ENCODE data around the gene OSBPL8. TPM values are rescaled to one million over a fixed set of nuclear protein-coding genes. Genes with fewer than 3 reads are reported as not detected.

Gene OSBPL8
- total and polyA plus RNA-seq, 4 donors: 8.6 to 114 (median 53.3) TPM

- no peaks in the 10 kb centered on the region for H3K9me3 ChIP-seq (ENCODE audit: control insufficient read depth in 4 of 4, insufficient read depth in 3 of 4, low read length in 3 of 4)
- DNase-seq: no peak
- no peak overlapping the region for H3K9ac ChIP-seq (ENCODE audit: insufficient read depth in 1 of 2, low read length in 2 of 2)
- H3K27ac ChIP-seq (ENCODE audit: low read depth in 1 of 2, low read length in 1 of 2): peak overlapping the region in 1 of 2 donors; percentile 12
- 96 to 97% methylated on average over 3 of the region's 3 CpGs for WGBS, 2 donors
- H3K4me1 ChIP-seq (ENCODE audit: control insufficient read depth in 5 of 5, insufficient read depth in 5 of 5, low read length in 5 of 5): peaks cover 0 to 9% (median 0%) of the 10 kb centered on the region in 5 donors
- peaks cover 0 to 10% (median 2%) of the 10 kb centered on the region in 4 donors for H3K36me3 ChIP-seq (ENCODE audit: control insufficient read depth in 4 of 4, insufficient read depth in 4 of 4, low read length in 4 of 4)
- ATAC-seq (ENCODE audit: insufficient read depth, low FRiP score): no peak
- no peak for TF ChIP-seq CTCF (IDR thresholded peaks at IDR 0.05; ENCODE audit: control extremely low read depth, extremely low read depth)
- no peaks in the 10 kb centered on the region for H3K27me3 ChIP-seq (ENCODE audit: control insufficient read depth in 3 of 3, insufficient read depth in 3 of 3, low read length in 2 of 3)
- H3K4me3 ChIP-seq: no peak overlapping the region
Observed at GRCh38 chr12:76449993-76450392, 109.6 kb downstream of the OSBPL8 start.

GRCh38 chr12:76449583-76449982 lies 110.0 kb downstream of the OSBPL8 start:
- ATAC-seq (ENCODE audit: insufficient read depth, low FRiP score) (peak; percentile 62), DNase-seq (no peak)
- Histone ChIP-seq H3K27me3 (ENCODE audit: control insufficient read depth in 3 of 3, insufficient read depth in 3 of 3, low read length in 2 of 3) (no peaks in the 10 kb centered on the region), H3K9me3 (ENCODE audit: control insufficient read depth in 4 of 4, insufficient read depth in 3 of 4, low read length in 3 of 4) (no peaks in the 10 kb centered on the region), H3K4me1 (ENCODE audit: control insufficient read depth in 5 of 5, insufficient read depth in 5 of 5, low read length in 5 of 5) (peaks cover 0 to 11% (median 0%) of the 10 kb centered on the region in 5 donors), H3K27ac (ENCODE audit: low read depth in 1 of 2, low read length in 1 of 2) (peak overlapping the region in 1 of 2 donors; percentile 70), H3K9ac (ENCODE audit: insufficient read depth in 1 of 2, low read length in 2 of 2) (no peak overlapping the region), H3K4me3 (no peak overlapping the region), H3K36me3 (ENCODE audit: control insufficient read depth in 4 of 4, insufficient read depth in 4 of 4, low read length in 4 of 4) (peaks cover 0 to 10% (median 2%) of the 10 kb centered on the region in 4 donors)
- 71 to 89% methylated on average over 2 of the region's 2 CpGs for WGBS, 2 donors
- no peak for TF ChIP-seq CTCF (IDR thresholded peaks at IDR 0.05; ENCODE audit: control extremely low read depth, extremely low read depth)

- TF ChIP-seq CTCF (IDR thresholded peaks at IDR 0.05; ENCODE audit: control extremely low read depth, extremely low read depth): no peak
- H3K36me3 ChIP-seq (ENCODE audit: control insufficient read depth in 4 of 4, insufficient read depth in 4 of 4, low read length in 4 of 4): peaks cover 0 to 10% (median 2%) of the 10 kb centered on the region in 4 donors
- no peak overlapping the region for H3K4me3 ChIP-seq
- ATAC-seq (ENCODE audit: insufficient read depth, low FRiP score): no peak
- DNase-seq: no peak
- peaks cover 0 to 14% (median 0%) of the 10 kb centered on the region in 5 donors for H3K4me1 ChIP-seq (ENCODE audit: control insufficient read depth in 5 of 5, insufficient read depth in 5 of 5, low read length in 5 of 5)
- H3K9ac ChIP-seq (ENCODE audit: insufficient read depth in 1 of 2, low read length in 2 of 2): no peak overlapping the region
- no peaks in the 10 kb centered on the region for H3K27me3 ChIP-seq (ENCODE audit: control insufficient read depth in 3 of 3, insufficient read depth in 3 of 3, low read length in 2 of 3)
- WGBS, 2 donors: 63 to 79% methylated on average over 1 of the region's 1 CpG
- no peaks in the 10 kb centered on the region for H3K9me3 ChIP-seq (ENCODE audit: control insufficient read depth in 4 of 4, insufficient read depth in 3 of 4, low read length in 3 of 4)
- H3K27ac ChIP-seq (ENCODE audit: low read depth in 1 of 2, low read length in 1 of 2): peak overlapping the region in 1 of 2 donors; percentile 70
Observed at GRCh38 chr12:76449016-76449415, 110.6 kb downstream of the OSBPL8 start.

GRCh38 chr12:76446090-76446489 lies 113.5 kb downstream of the OSBPL8 start:
- H3K27ac ChIP-seq (ENCODE audit: low read depth in 1 of 2, low read length in 1 of 2): no peak overlapping the region
- DNase-seq (no peak), ATAC-seq (ENCODE audit: insufficient read depth, low FRiP score) (no peak)
- no peaks in the 10 kb centered on the region for H3K27me3 ChIP-seq (ENCODE audit: control insufficient read depth in 3 of 3, insufficient read depth in 3 of 3, low read length in 2 of 3)
- H3K9me3 ChIP-seq (ENCODE audit: control insufficient read depth in 4 of 4, insufficient read depth in 3 of 4, low read length in 3 of 4): no peaks in the 10 kb centered on the region
- no peak overlapping the region for H3K9ac ChIP-seq (ENCODE audit: insufficient read depth in 1 of 2, low read length in 2 of 2)
- 92 to 97% methylated on average over 1 of the region's 1 CpG for WGBS, 2 donors
- peaks cover 0 to 14% (median 0%) of the 10 kb centered on the region in 5 donors for H3K4me1 ChIP-seq (ENCODE audit: control insufficient read depth in 5 of 5, insufficient read depth in 5 of 5, low read length in 5 of 5)
- TF ChIP-seq CTCF (IDR thresholded peaks at IDR 0.05; ENCODE audit: control extremely low read depth, extremely low read depth): no peak
- H3K36me3 ChIP-seq (ENCODE audit: control insufficient read depth in 4 of 4, insufficient read depth in 4 of 4, low read length in 4 of 4): peaks cover 0 to 10% (median 2%) of the 10 kb centered on the region in 4 donors
- no peak overlapping the region for H3K4me3 ChIP-seq
